Epithelial cell of esophagus (primary cell): ENCODE results near the gene MMP28.
A peak's percentile ranks its signal among the peaks of the same experiment; 100 is the strongest.

Source experiments
- DNase-seq: peaks from one replicate; pipeline ENCODE4 v3.0.0; 2010; ENCODE audit warnings: low read depth
- H3K4me3 ChIP-seq: 2 replicates; pipeline ENCODE4 v1.5.1; 2011; ENCODE audit warnings: mild to moderate bottlenecking, low read length, control low read depth
- TF ChIP-seq, protein P1 (sequence below): IDR thresholded peaks from 2 replicates; pipeline ENCODE4 v1.5.1; 2011; ENCODE audit warnings: low read depth, mild to moderate bottlenecking, low read length, control low read depth, inconsistent platforms; ENCODE audit not compliant: insufficient read depth; ENCODE audit errors: missing control alignments

Gene MMP28

DNA sequence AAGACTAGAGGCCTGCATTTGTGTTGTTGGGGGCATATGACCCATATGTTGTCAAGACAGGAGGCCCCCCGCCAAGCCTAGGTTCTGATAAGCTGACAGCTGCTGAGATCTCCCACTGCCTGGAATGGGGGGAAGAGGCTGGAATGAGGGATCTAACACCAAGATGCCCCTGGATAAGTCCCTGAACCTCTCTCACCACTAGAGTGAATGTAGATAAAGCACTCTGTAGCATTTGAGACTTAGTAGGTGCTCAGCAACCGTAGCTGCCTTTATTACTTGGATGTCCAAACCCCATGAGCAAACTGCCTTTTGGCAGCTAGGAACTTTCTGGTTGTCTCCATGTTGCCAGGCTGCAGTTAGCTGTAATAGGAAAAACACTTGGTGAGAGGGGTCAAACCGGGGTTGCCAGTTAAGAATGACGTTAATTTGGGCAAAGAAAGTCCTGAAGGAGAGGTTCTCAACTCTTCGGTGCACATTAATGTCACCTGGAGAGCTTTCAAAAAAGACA lies 68.4 kb downstream of the MMP28 start:
- no peak overlapping the region for H3K4me3 ChIP-seq
- no peak for DNase-seq

DNA sequence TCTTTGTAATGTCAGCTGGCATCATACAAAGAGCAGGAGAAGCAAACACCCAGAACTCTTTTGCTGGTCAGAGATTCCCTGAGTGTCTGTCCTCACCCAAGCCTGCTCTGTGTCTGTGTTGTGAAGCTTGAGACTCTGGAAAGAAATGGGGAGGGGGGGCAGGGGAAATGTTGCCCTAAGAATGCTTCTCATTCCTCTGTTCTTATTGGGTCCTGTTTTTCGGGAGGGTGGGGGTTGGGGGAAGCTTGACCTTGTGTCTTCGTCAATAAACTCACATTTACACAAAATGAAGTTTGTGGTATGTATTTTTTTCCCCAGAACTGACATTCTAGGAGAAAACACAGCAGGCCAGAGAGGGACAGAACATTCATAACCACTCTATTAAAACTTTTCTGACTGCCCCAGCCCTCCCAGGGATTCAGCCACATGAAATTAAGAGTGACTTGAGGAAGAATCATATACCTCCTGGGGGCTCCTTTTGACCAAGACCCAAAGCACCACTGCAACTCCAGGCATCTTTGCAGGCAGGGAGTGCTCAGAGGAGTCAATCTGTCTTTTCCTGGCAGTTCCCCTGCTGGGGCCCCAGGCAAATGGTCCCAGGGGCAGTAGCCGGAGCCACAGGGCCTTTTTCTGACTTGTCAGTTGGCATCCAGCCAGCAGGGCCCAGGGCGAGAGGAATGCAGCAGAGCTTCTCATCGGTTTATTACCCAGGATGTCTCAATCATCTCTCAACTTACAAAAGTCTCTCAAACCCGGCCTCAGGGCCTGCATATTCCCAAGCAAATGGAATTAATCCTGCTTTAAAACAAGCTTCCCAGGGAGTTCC lies 69.1 kb downstream of the MMP28 start:
- peak; percentile 76 for DNase-seq
- no peak overlapping the region for H3K4me3 ChIP-seq
- TF ChIP-seq, protein P1, sequence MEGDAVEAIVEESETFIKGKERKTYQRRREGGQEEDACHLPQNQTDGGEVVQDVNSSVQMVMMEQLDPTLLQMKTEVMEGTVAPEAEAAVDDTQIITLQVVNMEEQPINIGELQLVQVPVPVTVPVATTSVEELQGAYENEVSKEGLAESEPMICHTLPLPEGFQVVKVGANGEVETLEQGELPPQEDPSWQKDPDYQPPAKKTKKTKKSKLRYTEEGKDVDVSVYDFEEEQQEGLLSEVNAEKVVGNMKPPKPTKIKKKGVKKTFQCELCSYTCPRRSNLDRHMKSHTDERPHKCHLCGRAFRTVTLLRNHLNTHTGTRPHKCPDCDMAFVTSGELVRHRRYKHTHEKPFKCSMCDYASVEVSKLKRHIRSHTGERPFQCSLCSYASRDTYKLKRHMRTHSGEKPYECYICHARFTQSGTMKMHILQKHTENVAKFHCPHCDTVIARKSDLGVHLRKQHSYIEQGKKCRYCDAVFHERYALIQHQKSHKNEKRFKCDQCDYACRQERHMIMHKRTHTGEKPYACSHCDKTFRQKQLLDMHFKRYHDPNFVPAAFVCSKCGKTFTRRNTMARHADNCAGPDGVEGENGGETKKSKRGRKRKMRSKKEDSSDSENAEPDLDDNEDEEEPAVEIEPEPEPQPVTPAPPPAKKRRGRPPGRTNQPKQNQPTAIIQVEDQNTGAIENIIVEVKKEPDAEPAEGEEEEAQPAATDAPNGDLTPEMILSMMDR = no peak

More for the DNA sequence above, 68.4 kb downstream of the MMP28 start:
- TF ChIP-seq, protein P1 = no peak

DNA sequence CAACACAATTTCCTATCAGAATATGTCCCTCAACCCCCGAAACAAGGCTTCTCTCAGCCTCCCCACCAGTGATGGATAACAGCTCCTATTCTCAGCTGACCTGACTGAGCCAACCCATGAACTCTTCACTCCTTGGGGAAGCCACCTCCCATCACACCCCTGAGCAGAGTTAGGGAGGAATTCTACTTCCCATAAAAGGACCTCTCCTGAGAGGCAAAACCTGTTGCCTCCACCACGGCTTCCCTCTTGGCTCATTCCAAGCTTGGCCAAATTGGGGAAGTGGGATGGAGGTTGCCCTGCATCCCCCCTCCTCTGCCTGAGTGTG lies 69.7 kb downstream of the MMP28 start:
- TF ChIP-seq, protein P1 = no peak
- no peak for DNase-seq
- H3K4me3 ChIP-seq = no peak overlapping the region

DNA sequence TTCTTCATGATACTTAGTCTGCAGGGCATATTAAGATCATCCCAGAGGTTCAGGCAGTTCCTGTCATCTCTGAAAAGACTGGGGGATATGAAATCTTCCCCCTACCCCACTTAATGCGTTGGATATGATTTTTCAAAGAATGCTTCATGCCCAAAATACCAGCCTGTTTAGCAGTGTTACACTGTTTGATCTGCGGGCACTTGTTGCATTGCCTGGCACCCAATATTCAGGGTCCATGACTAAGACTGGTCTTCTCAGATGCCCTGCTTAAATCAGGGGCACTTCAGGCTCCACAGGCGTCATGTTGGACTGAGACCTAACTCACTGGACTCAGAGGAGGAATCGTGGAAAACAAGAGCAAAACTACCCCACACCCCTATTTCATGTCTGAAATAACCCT lies 70.4 kb downstream of the MMP28 start:
- DNase-seq = no peak
- no peak overlapping the region for H3K4me3 ChIP-seq
- TF ChIP-seq, protein P1 = no peak

DNA sequence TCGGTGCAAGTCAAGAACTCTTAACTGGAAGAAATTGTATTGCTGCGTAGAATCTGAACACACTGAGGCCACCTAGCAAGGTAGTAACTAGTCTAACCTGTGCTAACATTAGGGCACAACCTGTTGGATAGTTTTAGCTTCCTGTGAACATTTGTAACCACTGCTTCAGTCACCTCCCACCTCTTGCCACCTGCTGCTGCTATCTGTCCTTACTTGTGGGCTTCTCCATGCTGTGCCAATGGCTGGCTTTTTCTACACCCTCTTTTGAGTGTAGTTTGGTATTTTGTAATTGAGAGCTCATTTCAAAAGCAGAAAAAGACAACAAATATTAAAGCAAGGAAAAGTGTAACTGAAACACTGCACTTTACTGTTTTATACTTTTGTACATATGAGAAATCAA lies 71.7 kb downstream of the MMP28 start:
- no peak overlapping the region for H3K4me3 ChIP-seq
- DNase-seq = no peak
- TF ChIP-seq, protein P1 = no peak

DNA sequence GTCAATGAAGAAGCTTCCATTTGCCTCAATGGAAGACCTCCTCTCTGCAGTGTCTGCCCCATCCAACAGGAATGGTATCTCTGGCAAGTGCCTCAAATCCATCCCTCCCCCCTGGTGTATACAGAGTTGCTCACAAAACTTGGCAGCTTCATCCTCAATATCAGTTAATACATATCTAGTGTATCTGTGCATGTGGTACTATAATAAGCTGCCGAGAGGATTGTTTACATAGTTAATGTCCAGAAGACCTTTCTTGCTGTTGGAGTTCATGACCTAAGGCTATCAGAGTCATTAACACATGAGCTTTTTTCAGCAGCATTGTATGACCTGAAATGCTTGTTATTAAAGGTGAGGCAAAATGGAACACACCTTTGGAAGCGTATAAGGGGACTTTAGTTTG lies 78.0 kb downstream of the MMP28 start:
- no peak overlapping the region for H3K4me3 ChIP-seq
- DNase-seq = no peak
- TF ChIP-seq, protein P1 = no peak

DNA sequence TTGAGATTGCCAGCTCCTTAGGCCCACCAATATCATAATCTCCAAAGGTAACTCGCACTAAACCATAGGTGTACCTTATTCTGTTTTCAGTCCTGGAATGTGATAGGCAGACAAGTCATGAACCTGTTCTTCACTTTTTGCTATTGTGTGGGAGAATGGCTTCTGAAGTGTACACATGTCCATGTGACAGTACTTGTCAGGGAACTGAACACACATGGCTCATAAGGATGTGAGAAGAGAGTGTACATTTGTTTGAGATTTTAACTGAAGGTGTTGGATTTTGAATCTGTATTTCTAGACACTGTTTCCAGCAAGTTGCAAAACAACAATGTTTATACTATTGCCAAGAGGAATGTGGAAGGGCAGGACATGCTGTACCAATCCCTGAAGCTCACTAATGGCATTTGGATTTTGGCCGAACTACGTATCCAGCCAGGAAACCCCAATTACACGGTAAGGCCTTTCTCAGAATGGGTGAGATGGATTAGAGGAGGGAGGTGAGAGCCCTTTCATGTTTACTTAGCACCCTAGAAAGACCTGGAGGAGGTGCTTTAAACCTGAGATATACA lies 78.5 kb downstream of the MMP28 start:
- DNase-seq = peak; percentile 10
- TF ChIP-seq, protein P1 = no peak
- H3K4me3 ChIP-seq = no peak overlapping the region
